K562 (cell line): ENCODE results near the gene UBFD1. TPM values are rescaled to one million over a fixed set of nuclear protein-coding genes. Genes with fewer than 3 reads are reported as not detected.

ENCODE experiments used
- BMI1 ChIP-seq: fragments of 150-350 bp; IDR thresholded peaks from 2 replicates; pipeline ENCODE4 v1.6.1; 2014; ENCODE audit warnings: low read length
- CHCHD3 ChIP-seq: fragments of 250-450 bp; sonication (Bioruptor Pico); IDR thresholded peaks from 2 replicates; pipeline ENCODE4 v2.1.2; 2022; ENCODE audit warnings: mild to moderate bottlenecking
- DACH1 ChIP-seq: fragments of 450-650 bp; IDR thresholded peaks from 2 replicates; pipeline ENCODE4 v1.6.1; 2018; ENCODE audit not compliant: partially characterized antibody
- ERF ChIP-seq: fragments of 450-650 bp; formaldehyde crosslinking; IDR thresholded peaks from 2 replicates; pipeline ENCODE4 v1.4.0; 2020; ENCODE audit warnings: mild to moderate bottlenecking, mixed read lengths
- FIP1L1 ChIP-seq: fragments of 200-400 bp; formaldehyde crosslinking; IDR thresholded peaks from 2 replicates; pipeline ENCODE4 v1.6.1; 2018; ENCODE audit warnings: mild to moderate bottlenecking, low read depth, low read length; ENCODE audit not compliant: poor library complexity, severe bottlenecking
- FOSL1 ChIP-seq: fragments of 200-800 bp; sonication (Bioruptor generic); conservative IDR thresholded peaks from 2 replicates; pipeline ENCODE4 v1.6.1; 2016; ENCODE audit warnings: missing genetic modification characterization, missing compliant biosample characterization
- GATA2 ChIP-seq: sonication (generic); formaldehyde crosslinking; IDR thresholded peaks from 2 replicates; pipeline ENCODE4 v1.4.0; 2020; ENCODE audit warnings: mild to moderate bottlenecking, missing genetic modification reagents
- HSF4 ChIP-seq: fragments of 250-450 bp; sonication (Bioruptor Pico); IDR thresholded peaks from 2 replicates; pipeline ENCODE4 v2.1.2; 2022; ENCODE audit warnings: mild to moderate bottlenecking, moderate library complexity, borderline replicate concordance
- MAZ ChIP-seq, 2 experiments: fragments of 450-650 bp in 1 of 2; sonication (generic) in 1 of 2; formaldehyde crosslinking; IDR thresholded peaks in 1 of 2; conservative IDR thresholded peaks in 1 of 2; 2 replicates each; pipeline versions ENCODE4 v1.4.0 to v1.5.0; 2020; ENCODE audit warnings: mild to moderate bottlenecking in 1 of 2, missing genetic modification reagents in 1 of 2
- MCM7 ChIP-seq, 2 experiments: fragments of 450-650 bp; IDR thresholded peaks; 2 replicates each; pipeline ENCODE4 v1.6.1; 2016 to 2018
- MLX ChIP-seq, 2 experiments: fragments of 450-650 bp in 1 of 2; sonication (generic) in 1 of 2; formaldehyde crosslinking; conservative IDR thresholded peaks; 2 replicates each; pipeline versions ENCODE4 v1.4.0 to v1.8.1; 2020 to 2022; ENCODE audit warnings: mild to moderate bottlenecking in 1 of 2, missing genetic modification reagents in 1 of 2
- NFE2 ChIP-seq: IDR thresholded peaks from 2 replicates; pipeline ENCODE4 v1.6.1; 2014; ENCODE audit warnings: antibody characterized with exemption, low read depth
- POLR2H ChIP-seq: IDR thresholded peaks from 2 replicates; pipeline ENCODE4 v1.6.1; 2016; ENCODE audit warnings: missing genetic modification characterization, low read depth, mild to moderate bottlenecking, control low read depth, missing compliant biosample characterization, moderate library complexity
- THRAP3 ChIP-seq: fragments of 450-650 bp; IDR thresholded peaks from 2 replicates; pipeline ENCODE4 v1.6.1; 2016; ENCODE audit warnings: mild to moderate bottlenecking, inconsistent platforms, borderline replicate concordance
- TRIM24 ChIP-seq, 2 experiments: fragments of 450-650 bp; IDR thresholded peaks; 2 replicates each; pipeline ENCODE4 v1.6.1; 2016
- ZBED1 ChIP-seq: IDR thresholded peaks from 2 replicates; pipeline ENCODE4 v1.6.1; 2014
- ZC3H8 ChIP-seq: fragments of 450-650 bp; IDR thresholded peaks from 2 replicates; pipeline ENCODE4 v1.6.1; 2017
- ZFX ChIP-seq: sonication (generic); formaldehyde crosslinking; IDR thresholded peaks from 2 replicates; pipeline ENCODE4 v1.8.0; 2022; ENCODE audit warnings: mild to moderate bottlenecking, missing genetic modification reagents, moderate library complexity
- ZKSCAN3 ChIP-seq: fragments of 250-450 bp; sonication (Bioruptor Pico); IDR thresholded peaks from 2 replicates; pipeline ENCODE4 v1.4.0; 2020
- ZNF41 ChIP-seq: fragments of 250-450 bp; sonication (Bioruptor Pico); conservative IDR thresholded peaks from 2 replicates; pipeline ENCODE4 v1.4.0; 2020; ENCODE audit warnings: mild to moderate bottlenecking
- polyA plus RNA-seq, 8 experiments: library from polyadenylated mRNA; depleted of rRNA in 4 of 8; stranded (reverse) in 5 of 8; unstranded in 3 of 8; fragments of >200 nt; fragmentation: Nextera tagmentation in 2 of 8; fragmentation: Illumina TruSeq in 1 of 8; extraction: Ambion mirVana in 2 of 8; extraction: Trizol in 1 of 8; gene quantifications; 2 replicates each; pipeline versions ENCODE4 v1.2.1 to v1.2.3, GENCODE V29; 2011 to 2014; ENCODE audit warnings: inconsistent platforms in 1 of 8, missing spikeins in 1 of 8
- total RNA-seq, 7 experiments: library from RNA; depleted of rRNA in 6 of 7; stranded (reverse); fragments of >200 nt in 6 of 7; fragmentation: Illumina TruSeq in 2 of 7; extraction: Trizol in 2 of 7; gene quantifications; 2 replicates each; pipeline versions ENCODE4 v1.2.1 to v1.2.3, GENCODE V29; 2011 to 2021; ENCODE audit warnings: low replicate concordance in 1 of 7
- TF ChIP-seq, protein P1 (sequence below), 2 experiments: IDR thresholded peaks; 2 replicates each; pipeline ENCODE4 v1.6.1; 2012; ENCODE audit warnings: improper control_type of control experiment in 2 of 2, low read depth in 2 of 2, low read length in 2 of 2, borderline replicate concordance in 1 of 2
- TF ChIP-seq, protein P2 (sequence below): sonication (generic); formaldehyde crosslinking; IDR thresholded peaks from 2 replicates; pipeline ENCODE4 v1.8.1; 2022; ENCODE audit warnings: missing genetic modification reagents

The UBFD1 gene
- total and polyA plus RNA-seq, 9 of the 15 experiments (the other 6 are each of a cell fraction or from before 2014, with no cell fraction given): 10.7 to 66.2 (median 34.0) TPM

DNA sequence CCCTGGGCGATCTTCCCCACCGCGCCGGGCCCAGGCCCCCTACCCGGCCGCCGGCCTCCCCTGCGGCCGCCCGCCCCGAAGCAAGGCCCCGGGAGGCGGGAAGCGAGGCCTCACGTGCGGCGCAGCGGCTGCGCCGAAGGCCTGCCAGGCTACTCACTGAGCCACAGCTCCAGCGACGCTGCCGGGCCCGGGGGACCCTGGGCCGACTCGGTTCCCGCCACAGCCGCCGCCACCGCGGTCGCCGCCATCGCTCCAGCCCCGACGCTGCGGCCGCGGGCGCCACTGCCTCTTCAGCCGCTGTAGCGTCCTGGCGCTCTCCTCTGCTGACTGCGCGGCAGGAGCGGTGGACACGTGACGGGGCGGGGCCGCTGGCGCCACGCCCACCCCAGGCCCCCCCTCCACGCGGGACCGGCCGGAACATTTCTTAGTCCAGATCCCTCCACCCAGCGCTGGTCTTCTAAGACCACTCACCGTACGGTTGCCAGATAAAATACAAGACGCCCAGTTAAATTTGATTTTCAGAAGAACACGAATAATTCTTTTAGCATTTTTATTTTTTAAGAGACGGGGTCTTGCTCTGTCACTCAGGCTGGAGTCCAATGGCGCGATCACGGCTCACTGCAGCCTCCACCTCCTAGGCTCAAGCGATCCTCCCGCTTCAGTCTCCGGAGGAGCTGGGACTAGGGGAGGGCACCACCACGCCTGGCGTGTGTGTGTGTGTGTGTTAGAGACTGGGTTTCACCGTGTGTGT, 47.2 kb upstream of the UBFD1 start, which contains the start of gene GGA2 (continued):
- TF ChIP-seq, protein P1, sequence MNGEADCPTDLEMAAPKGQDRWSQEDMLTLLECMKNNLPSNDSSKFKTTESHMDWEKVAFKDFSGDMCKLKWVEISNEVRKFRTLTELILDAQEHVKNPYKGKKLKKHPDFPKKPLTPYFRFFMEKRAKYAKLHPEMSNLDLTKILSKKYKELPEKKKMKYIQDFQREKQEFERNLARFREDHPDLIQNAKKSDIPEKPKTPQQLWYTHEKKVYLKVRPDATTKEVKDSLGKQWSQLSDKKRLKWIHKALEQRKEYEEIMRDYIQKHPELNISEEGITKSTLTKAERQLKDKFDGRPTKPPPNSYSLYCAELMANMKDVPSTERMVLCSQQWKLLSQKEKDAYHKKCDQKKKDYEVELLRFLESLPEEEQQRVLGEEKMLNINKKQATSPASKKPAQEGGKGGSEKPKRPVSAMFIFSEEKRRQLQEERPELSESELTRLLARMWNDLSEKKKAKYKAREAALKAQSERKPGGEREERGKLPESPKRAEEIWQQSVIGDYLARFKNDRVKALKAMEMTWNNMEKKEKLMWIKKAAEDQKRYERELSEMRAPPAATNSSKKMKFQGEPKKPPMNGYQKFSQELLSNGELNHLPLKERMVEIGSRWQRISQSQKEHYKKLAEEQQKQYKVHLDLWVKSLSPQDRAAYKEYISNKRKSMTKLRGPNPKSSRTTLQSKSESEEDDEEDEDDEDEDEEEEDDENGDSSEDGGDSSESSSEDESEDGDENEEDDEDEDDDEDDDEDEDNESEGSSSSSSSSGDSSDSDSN (IDR thresholded peaks at IDR 0.05; ENCODE audit: borderline replicate concordance in 1 of 2, low read depth in 2 of 2, low read length in 2 of 2): peak in 1 of 2 experiments; percentile 41; a peak in 1 of 4 replicates
- TF ChIP-seq THRAP3: no peak
- TF ChIP-seq CHCHD3 (CRISPR knock-in tag): no peak
- TF ChIP-seq, protein P2, sequence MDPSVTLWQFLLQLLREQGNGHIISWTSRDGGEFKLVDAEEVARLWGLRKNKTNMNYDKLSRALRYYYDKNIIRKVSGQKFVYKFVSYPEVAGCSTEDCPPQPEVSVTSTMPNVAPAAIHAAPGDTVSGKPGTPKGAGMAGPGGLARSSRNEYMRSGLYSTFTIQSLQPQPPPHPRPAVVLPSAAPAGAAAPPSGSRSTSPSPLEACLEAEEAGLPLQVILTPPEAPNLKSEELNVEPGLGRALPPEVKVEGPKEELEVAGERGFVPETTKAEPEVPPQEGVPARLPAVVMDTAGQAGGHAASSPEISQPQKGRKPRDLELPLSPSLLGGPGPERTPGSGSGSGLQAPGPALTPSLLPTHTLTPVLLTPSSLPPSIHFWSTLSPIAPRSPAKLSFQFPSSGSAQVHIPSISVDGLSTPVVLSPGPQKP (CRISPR knock-in tag): no peak
- TF ChIP-seq FOSL1 (tag): no peak
- peak; percentile 58; the same call in 1 of the 2 replicates for TF ChIP-seq POLR2H (tag)
- TF ChIP-seq ERF (CRISPR knock-in tag): peak; percentile 91
- no peak for TF ChIP-seq ZNF41 (CRISPR knock-in tag)
- no peak for TF ChIP-seq HSF4 (CRISPR knock-in tag)
- TF ChIP-seq BMI1: no peak
- no peak for TF ChIP-seq DACH1
- no peak for TF ChIP-seq ZKSCAN3 (CRISPR knock-in tag)
- TF ChIP-seq TRIM24 (IDR thresholded peaks at IDR 0.05): no peak
- TF ChIP-seq NFE2: no peak
- peak; percentile 80 for TF ChIP-seq ZFX
- TF ChIP-seq FIP1L1: peak; percentile 69
- no peak for TF ChIP-seq ZC3H8
- no peak for TF ChIP-seq MCM7 (IDR thresholded peaks at IDR 0.05)
- no peak for TF ChIP-seq ZBED1
- peak; percentile 66 to 75; a peak in 3 of 4 replicates for TF ChIP-seq MAZ (CRISPR knock-in tag; conservative IDR thresholded peaks at IDR 0.05 in 1 of 2, IDR thresholded peaks at IDR 0.05 in 1 of 2)
- TF ChIP-seq GATA2 (CRISPR knock-in tag): no peak
- TF ChIP-seq MLX (CRISPR knock-in tag; conservative IDR thresholded peaks at IDR 0.05): 0 out of 4 replicates have a peak, but pooled peaks of 1 of the 2 experiments have one; percentile 82
